Endothelial cell of umbilical vein (primary cell): ENCODE measurements around the gene PRKAR2B. TPM values are rescaled to one million over a fixed set of nuclear protein-coding genes. Genes with fewer than 3 reads are reported as not detected.

ENCODE experiments used
- BruUV-seq: library from RNA; stranded (reverse); fragments of 400-500 nt; replicated peaks from 2 replicates; lab custom pipeline; 2021; lab: Mats Ljungman, UMichigan
- CTCF ChIA-PET: fragments of 300-600, 350-600 bp; sonication (Branson Sonifier 250); formaldehyde crosslinking; loops from one replicate; lab custom pipeline; 2021; ENCODE audit warnings: antibody characterized with exemption, inconsistent platforms; lab: Charles Lee
- POLR2A ChIA-PET: fragments of 300-600, 350-600 bp; sonication (Branson Sonifier 250); formaldehyde crosslinking; loops from one replicate; lab custom pipeline; 2021; ENCODE audit warnings: antibody characterized with exemption, inconsistent platforms; lab: Charles Lee
- DNase-seq: peaks from one replicate; pipeline ENCODE4 v3.0.0-alpha.2; 2011; ENCODE audit warnings: low read depth, low spot score
- FAIRE-seq: peaks from 2 replicates; lab custom pipeline; 2011; peaks lifted over from hg19 to GRCh38; lab: Jason Lieb, UNC
- H2AFZ ChIP-seq: 2 replicates; pipeline ENCODE4 v1.6.0; 2012; ENCODE audit warnings: low read depth, low read length, control low read depth, inconsistent platforms
- H3K27ac ChIP-seq: 2 replicates; pipeline ENCODE4 v1.5.1; 2011; ENCODE audit warnings: low read depth, mild to moderate bottlenecking, control low read depth, low read length, moderate library complexity; ENCODE audit not compliant: insufficient read depth
- H3K27me3 ChIP-seq, 2 experiments: 2 replicates each; pipeline versions ENCODE4 v1.6.0 to v1.6.1; 2011; ENCODE audit warnings: low read length in 2 of 2, mixed read lengths in 1 of 2; ENCODE audit not compliant: control insufficient read depth in 2 of 2, insufficient read depth in 2 of 2
- H3K36me3 ChIP-seq, 2 experiments: 2 replicates in 1 of 2; 3 replicates in 1 of 2; pipeline ENCODE4 v1.5.1; 2011; ENCODE audit warnings: low read length in 2 of 2, mild to moderate bottlenecking in 1 of 2, moderate library complexity in 1 of 2; ENCODE audit not compliant: control insufficient read depth in 2 of 2, insufficient read depth in 2 of 2; ENCODE audit errors: extremely low read depth in 1 of 2
- H3K4me1 ChIP-seq: 3 replicates; pipeline ENCODE4 v1.5.1; 2011; ENCODE audit warnings: mild to moderate bottlenecking, low read length; ENCODE audit not compliant: control insufficient read depth, insufficient read depth; ENCODE audit errors: extremely low read depth
- H3K4me2 ChIP-seq: 2 replicates; pipeline ENCODE4 v1.6.1; 2011; ENCODE audit warnings: low read length, control low read depth, mixed read lengths; ENCODE audit not compliant: insufficient read depth
- H3K4me3 ChIP-seq, 3 experiments: fragments of 200-600 bp in 1 of 3; sonication (generic), shearing (Covaris generic) in 1 of 3; replicated peaks in 1 of 3; 2 replicates each; pipeline ENCODE4 v1.5.1; 2011 to 2016; ENCODE audit warnings: control low read depth in 3 of 3, low read length in 3 of 3, mild to moderate bottlenecking in 2 of 3, inconsistent platforms in 1 of 3, low read depth in 1 of 3, moderate library complexity in 1 of 3; ENCODE audit not compliant: insufficient read depth in 1 of 3
- H3K79me2 ChIP-seq: 2 replicates; pipeline ENCODE4 v1.6.0; 2012; ENCODE audit warnings: low read length, inconsistent platforms; ENCODE audit not compliant: control insufficient read depth, insufficient read depth
- H3K9ac ChIP-seq: replicated peaks from 2 replicates; pipeline ENCODE3; 2011; ENCODE audit warnings: low read length, control low read depth; ENCODE audit not compliant: insufficient read depth; ENCODE audit errors: extremely low read depth
- H3K9me1 ChIP-seq: replicated peaks from 3 replicates; pipeline ENCODE4 v1.6.0; 2011; ENCODE audit warnings: mild to moderate bottlenecking, low read length; ENCODE audit not compliant: control insufficient read depth, insufficient read depth; ENCODE audit errors: extremely low read depth
- H3K9me3 ChIP-seq: replicated peaks from 2 replicates; pipeline ENCODE4 v1.5.1; 2012; ENCODE audit warnings: low read length, inconsistent platforms; ENCODE audit not compliant: control insufficient read depth, insufficient read depth
- H4K20me1 ChIP-seq: replicated peaks from 2 replicates; pipeline ENCODE3; 2011; ENCODE audit warnings: mild to moderate bottlenecking, low read length; ENCODE audit not compliant: control insufficient read depth, insufficient read depth; ENCODE audit errors: extremely low read depth
- EZH2 ChIP-seq: IDR thresholded peaks from 2 replicates; pipeline ENCODE4 v1.6.1; 2012; ENCODE audit warnings: borderline replicate concordance, low read depth, mild to moderate bottlenecking, moderate library complexity, low read length, inconsistent platforms; ENCODE audit not compliant: severe bottlenecking
- FOS ChIP-seq: IDR thresholded peaks from 2 replicates; pipeline ENCODE4 v1.6.1; 2011; ENCODE audit warnings: mild to moderate bottlenecking, low read length, moderate library complexity, borderline replicate concordance; ENCODE audit not compliant: insufficient read depth
- GATA2 ChIP-seq: IDR thresholded peaks from 2 replicates; pipeline ENCODE4 v1.7.0; 2011; ENCODE audit warnings: low read depth, mild to moderate bottlenecking, moderate library complexity, mixed read lengths, low read length; ENCODE audit not compliant: insufficient read length, insufficient read depth
- JUN ChIP-seq: IDR thresholded peaks from 2 replicates; pipeline ENCODE4 v1.6.1; 2011; ENCODE audit warnings: borderline replicate concordance, low read depth; ENCODE audit not compliant: insufficient read length, insufficient read depth
- MYC ChIP-seq: IDR thresholded peaks from one replicate; pipeline ENCODE4 v1.6.1; 2011; ENCODE audit warnings: mild to moderate bottlenecking, low read depth, low read length
- POLR2A ChIP-seq: IDR thresholded peaks from 2 replicates; pipeline ENCODE4 v1.6.1; 2012; ENCODE audit warnings: low read depth, mild to moderate bottlenecking, control low read depth, low read length
- POLR2AphosphoS5 ChIP-seq: IDR thresholded peaks from 2 replicates; pipeline ENCODE4 v1.6.1; 2012; ENCODE audit warnings: low read depth, mild to moderate bottlenecking, control low read depth, low read length, moderate library complexity; ENCODE audit not compliant: insufficient read depth
- dilution Hi-C: fragments of 300-500 bp; cut with MboI; formaldehyde crosslinking; loops from one replicate; pipeline ENCODE4 v1.15.0; 2019; ENCODE audit warnings: low sequenced_read_pairs; ENCODE audit not compliant: extremely low pct_ligation_motif_present
- intact Hi-C: fragments of 100-400 bp; cut with micrococcal nuclease; formaldehyde crosslinking; loops from one replicate; pipeline ENCODE4 v1.10.0; 2022
- polyA plus RNA-seq, 4 experiments: library from polyadenylated mRNA; depleted of rRNA in 3 of 4; stranded (reverse) in 3 of 4; unstranded in 1 of 4; fragments of >200 nt; gene quantifications; 2 replicates each; pipeline versions ENCODE4 v1.2.1 to v1.2.3, GENCODE V29; 2011 to 2012; ENCODE audit warnings: missing spikeins in 1 of 4
- total RNA-seq: library from RNA; stranded (reverse); gene quantifications from 2 replicates; pipeline ENCODE4 v1.2.3, GENCODE V29; 2021
- TF ChIP-seq, protein P1 (sequence below), 2 donors: IDR thresholded peaks; 1 replicate in 1 of 2; 2 replicates in 1 of 2; pipeline ENCODE4 v1.5.1; 2011; ENCODE audit warnings: low read length in 2 of 2, mild to moderate bottlenecking in 2 of 2, moderate library complexity in 2 of 2, control low read depth in 1 of 2, inconsistent platforms in 1 of 2, low read depth in 1 of 2; ENCODE audit not compliant: insufficient read depth in 1 of 2; ENCODE audit errors: extremely low read depth in 1 of 2
- TF ChIP-seq, protein P2 (sequence below): IDR thresholded peaks from 2 replicates; pipeline ENCODE4 v1.6.1; 2011; ENCODE audit not compliant: insufficient read depth, insufficient read length

The PRKAR2B gene
- total and polyA plus RNA-seq, 2 donors (not counting 3 experiments of a cell fraction or from before 2014, with no cell fraction given) = 10.7 to 39.8 TPM

DNA sequence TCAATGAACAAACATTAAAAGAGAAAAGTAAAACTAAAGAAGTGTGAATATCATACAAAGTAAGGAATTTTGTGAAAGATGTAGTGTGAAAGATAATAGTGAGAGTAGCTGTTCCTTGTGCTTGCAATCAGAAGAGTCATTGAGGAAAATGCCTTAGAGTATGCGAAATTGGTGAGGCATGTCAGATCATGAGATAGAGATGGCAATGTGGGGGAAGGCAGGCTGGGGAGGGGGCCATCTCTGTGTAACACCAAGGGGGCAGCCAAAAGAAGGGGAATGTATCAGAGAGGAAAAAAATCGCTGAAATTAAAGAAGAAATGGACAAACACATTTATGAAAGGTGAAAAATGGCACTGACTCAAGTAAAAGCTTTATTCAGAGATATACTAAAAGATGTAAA is 19.6 kb upstream of the PRKAR2B start:
- dilution Hi-C loops = no loop called here
- DNase-seq = no peak

More for the DNA sequence above, 19.6 kb upstream of the PRKAR2B start:
- ChIA-PET CTCF (interaction anchor here (1.5 to 3.1 kb wide), 4 partner anchors 16 to 122 kb away, joined by 3 to 10 read pairs (median 6); no protein-coding TSS in a partner anchor), POLR2A (no interaction called here)
- Histone ChIP-seq H3K9ac (no peak overlapping the region), H2AFZ (no peak overlapping the region), H3K36me3 (no peaks in the 10 kb centered on the region), H3K27ac (no peak overlapping the region), H3K9me3 (no peaks in the 10 kb centered on the region), H3K27me3 (no peaks in the 10 kb centered on the region), H3K4me1 (no peaks in the 10 kb centered on the region), H3K79me2 (no peaks in the 10 kb centered on the region), H3K9me1 (no peaks in the 10 kb centered on the region), H3K4me3 (no peak overlapping the region), H4K20me1 (no peaks in the 10 kb centered on the region), H3K4me2 (no peak overlapping the region)
- no peak for FAIRE-seq
- intact Hi-C loops = no loop called here
- no TSS peak for BruUV-seq
- no peak for TF ChIP-seq GATA2
- TF ChIP-seq, protein P1, sequence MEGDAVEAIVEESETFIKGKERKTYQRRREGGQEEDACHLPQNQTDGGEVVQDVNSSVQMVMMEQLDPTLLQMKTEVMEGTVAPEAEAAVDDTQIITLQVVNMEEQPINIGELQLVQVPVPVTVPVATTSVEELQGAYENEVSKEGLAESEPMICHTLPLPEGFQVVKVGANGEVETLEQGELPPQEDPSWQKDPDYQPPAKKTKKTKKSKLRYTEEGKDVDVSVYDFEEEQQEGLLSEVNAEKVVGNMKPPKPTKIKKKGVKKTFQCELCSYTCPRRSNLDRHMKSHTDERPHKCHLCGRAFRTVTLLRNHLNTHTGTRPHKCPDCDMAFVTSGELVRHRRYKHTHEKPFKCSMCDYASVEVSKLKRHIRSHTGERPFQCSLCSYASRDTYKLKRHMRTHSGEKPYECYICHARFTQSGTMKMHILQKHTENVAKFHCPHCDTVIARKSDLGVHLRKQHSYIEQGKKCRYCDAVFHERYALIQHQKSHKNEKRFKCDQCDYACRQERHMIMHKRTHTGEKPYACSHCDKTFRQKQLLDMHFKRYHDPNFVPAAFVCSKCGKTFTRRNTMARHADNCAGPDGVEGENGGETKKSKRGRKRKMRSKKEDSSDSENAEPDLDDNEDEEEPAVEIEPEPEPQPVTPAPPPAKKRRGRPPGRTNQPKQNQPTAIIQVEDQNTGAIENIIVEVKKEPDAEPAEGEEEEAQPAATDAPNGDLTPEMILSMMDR (IDR thresholded peaks at IDR 0.05; ENCODE audit: extremely low read depth in 1 of 2, insufficient read depth in 1 of 2, low read depth in 1 of 2, low read length in 2 of 2) = no peak
- TF ChIP-seq JUN = no peak
- TF ChIP-seq POLR2AphosphoS5 = no peak
- TF ChIP-seq EZH2 = no peak
- no peak for TF ChIP-seq POLR2A
- no peak for TF ChIP-seq MYC
- TF ChIP-seq, protein P2, sequence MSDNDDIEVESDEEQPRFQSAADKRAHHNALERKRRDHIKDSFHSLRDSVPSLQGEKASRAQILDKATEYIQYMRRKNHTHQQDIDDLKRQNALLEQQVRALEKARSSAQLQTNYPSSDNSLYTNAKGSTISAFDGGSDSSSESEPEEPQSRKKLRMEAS = no peak
- TF ChIP-seq FOS = no peak
